Activated CD4-positive, alpha-beta T cell treated with anti-CD3 and anti-CD28 coated beads, Interleukin-2, amount 50 U/mL, for 4 hours (primary cell): Measurements from ENCODE around the gene RIPPLY3.
"Not testable (repeated sequence)": the region's sequence is repeated elsewhere in the genome, so short reads cannot be mapped to it uniquely, and the experiment has no call there.

ENCODE experiments used
- DNase-seq, 2 experiments: peaks; one replicate each; pipeline ENCODE4 v3.0.0-alpha.2; 2020

The RIPPLY3 gene

GRCh38 chr21:37026499-37026898 lies 20.0 kb downstream of the RIPPLY3 start:
- DNase-seq, result no peak

GRCh38 chr21:37028570-37028969 lies 22.1 kb downstream of the RIPPLY3 start:
- DNase-seq, result no peak

- DNase-seq, result no peak
Measured at GRCh38 chr21:37030864-37031263, 24.4 kb downstream of the RIPPLY3 start.

- DNase-seq, result no peak
Measured at GRCh38 chr21:37032293-37032692, 25.8 kb downstream of the RIPPLY3 start.

GRCh38 chr21:37032877-37033471 lies 26.5 kb downstream of the RIPPLY3 start:
- no peak for DNase-seq

- not testable (repeated sequence) for DNase-seq
Measured at GRCh38 chr21:37034394-37034793, 27.9 kb downstream of the RIPPLY3 start.

- no peak for DNase-seq
Measured at GRCh38 chr21:37036177-37036576, 29.7 kb downstream of the RIPPLY3 start.

GRCh38 chr21:37039411-37040075 lies 33.0 kb downstream of the RIPPLY3 start:
- DNase-seq, result no peak

- no peak for DNase-seq
Measured at GRCh38 chr21:37040212-37040611, 33.7 kb downstream of the RIPPLY3 start.

- DNase-seq, result no peak
Measured at GRCh38 chr21:37041706-37042271, 35.3 kb downstream of the RIPPLY3 start.

GRCh38 chr21:37043818-37044217 lies 37.3 kb downstream of the RIPPLY3 start:
- DNase-seq, result no peak

- no peak for DNase-seq
Measured at GRCh38 chr21:37044643-37045042, 38.1 kb downstream of the RIPPLY3 start.

- no peak for DNase-seq
Measured at GRCh38 chr21:37045149-37045548, 38.6 kb downstream of the RIPPLY3 start.

GRCh38 chr21:37045556-37045955 lies 39.1 kb downstream of the RIPPLY3 start:
- no peak for DNase-seq

- no peak for DNase-seq
Measured at GRCh38 chr21:37047079-37047478, 40.6 kb downstream of the RIPPLY3 start.

- DNase-seq, result not testable (repeated sequence)
Measured at GRCh38 chr21:37049741-37050140, 43.2 kb downstream of the RIPPLY3 start.

- no peak for DNase-seq
Measured at GRCh38 chr21:37055271-37055855, 48.9 kb downstream of the RIPPLY3 start.

- DNase-seq, result no peak
Measured at GRCh38 chr21:37057614-37058013, 51.1 kb downstream of the RIPPLY3 start.

- no peak for DNase-seq
Measured at GRCh38 chr21:37058261-37058660, 51.8 kb downstream of the RIPPLY3 start.

- no peak for DNase-seq
Measured at GRCh38 chr21:37059181-37059580, 52.7 kb downstream of the RIPPLY3 start.

GRCh38 chr21:37060296-37060695 lies 53.8 kb downstream of the RIPPLY3 start:
- no peak for DNase-seq

GRCh38 chr21:37061926-37062592 lies 55.6 kb downstream of the RIPPLY3 start:
- DNase-seq, result no peak

GRCh38 chr21:37062593-37062935 lies 56.1 kb downstream of the RIPPLY3 start:
- DNase-seq, result no peak

GRCh38 chr21:37063433-37063832 lies 56.9 kb downstream of the RIPPLY3 start:
- DNase-seq, result no peak
